H7 (cell line): ENCODE data around the gene FAM120A. TPM values are rescaled to one million over a fixed set of nuclear protein-coding genes. Genes with fewer than 3 reads are reported as not detected.

Source experiments
- DNase-seq: peaks from one replicate; pipeline ENCODE4 v3.0.0; 2012
- H3K27me3 ChIP-seq: 2 replicates; pipeline ENCODE4 v1.6.0; 2011; ENCODE audit warnings: mild to moderate bottlenecking, low read length; ENCODE audit not compliant: control insufficient read depth, insufficient read depth
- H3K36me3 ChIP-seq: replicated peaks from 2 replicates; pipeline ENCODE4 v1.5.1; 2011; ENCODE audit warnings: low read length; ENCODE audit not compliant: control insufficient read depth, insufficient read depth
- H3K4me3 ChIP-seq: 2 replicates; pipeline ENCODE4 v1.5.1; 2011; ENCODE audit warnings: low read depth, mild to moderate bottlenecking, control low read depth, low read length, moderate library complexity; ENCODE audit not compliant: insufficient read depth
- total RNA-seq: library from RNA; depleted of rRNA; stranded (reverse); fragments of >200 nt; shearing (Covaris generic); gene quantifications from 2 replicates; pipeline ENCODE4 v1.2.3, GENCODE V29; 2014

FAM120A gene
- total RNA-seq, 1 experiment from 2014 or later = 41.6 TPM

DNA sequence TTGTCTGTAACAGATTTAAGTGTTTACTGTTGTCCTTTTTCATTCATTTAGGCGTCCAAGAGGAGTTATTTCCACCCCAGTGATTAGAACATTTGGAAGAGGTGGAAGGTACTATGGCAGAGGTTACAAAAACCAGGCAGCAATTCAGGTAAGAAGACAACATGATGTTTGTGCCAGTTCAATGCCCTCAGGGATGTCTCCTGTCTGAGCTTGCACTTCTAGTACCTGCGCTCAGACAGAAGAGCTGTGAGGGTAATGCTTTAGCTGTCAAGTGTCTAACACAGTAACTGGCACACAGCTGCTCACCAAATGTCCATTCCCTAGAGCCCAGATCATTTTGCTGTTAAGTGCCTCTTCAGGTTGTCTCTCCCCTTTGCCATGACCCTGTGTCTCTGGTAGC, 110.7 kb downstream of the FAM120A start:
- DNase-seq = no peak
- Histone ChIP-seq H3K4me3 (no peak overlapping the region), H3K36me3 (peaks cover 27% of the 10 kb centered on the region), H3K27me3 (no peaks in the 10 kb centered on the region)

DNA sequence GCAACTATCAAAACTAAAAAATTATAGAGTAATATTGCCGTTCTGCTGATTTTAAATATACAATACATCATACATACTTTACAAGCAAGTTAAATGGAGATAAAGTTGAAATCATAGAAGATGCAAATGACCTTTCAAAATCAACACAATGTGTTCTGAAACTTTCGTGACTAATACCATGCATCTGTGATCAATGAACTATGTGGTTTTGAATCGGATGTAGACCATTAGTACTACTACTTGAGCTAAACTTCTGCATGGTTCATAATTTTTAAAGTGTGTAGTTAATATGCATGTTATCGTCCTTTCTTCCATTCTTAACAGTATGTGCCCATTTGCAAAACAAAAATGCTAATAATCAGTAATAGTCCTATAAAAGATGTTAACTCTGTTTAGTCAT, 113.6 kb downstream of the FAM120A start:
- no peak for DNase-seq
- Histone ChIP-seq H3K4me3 (no peak overlapping the region), H3K36me3 (peaks cover 12% of the 10 kb centered on the region), H3K27me3 (no peaks in the 10 kb centered on the region)

DNA sequence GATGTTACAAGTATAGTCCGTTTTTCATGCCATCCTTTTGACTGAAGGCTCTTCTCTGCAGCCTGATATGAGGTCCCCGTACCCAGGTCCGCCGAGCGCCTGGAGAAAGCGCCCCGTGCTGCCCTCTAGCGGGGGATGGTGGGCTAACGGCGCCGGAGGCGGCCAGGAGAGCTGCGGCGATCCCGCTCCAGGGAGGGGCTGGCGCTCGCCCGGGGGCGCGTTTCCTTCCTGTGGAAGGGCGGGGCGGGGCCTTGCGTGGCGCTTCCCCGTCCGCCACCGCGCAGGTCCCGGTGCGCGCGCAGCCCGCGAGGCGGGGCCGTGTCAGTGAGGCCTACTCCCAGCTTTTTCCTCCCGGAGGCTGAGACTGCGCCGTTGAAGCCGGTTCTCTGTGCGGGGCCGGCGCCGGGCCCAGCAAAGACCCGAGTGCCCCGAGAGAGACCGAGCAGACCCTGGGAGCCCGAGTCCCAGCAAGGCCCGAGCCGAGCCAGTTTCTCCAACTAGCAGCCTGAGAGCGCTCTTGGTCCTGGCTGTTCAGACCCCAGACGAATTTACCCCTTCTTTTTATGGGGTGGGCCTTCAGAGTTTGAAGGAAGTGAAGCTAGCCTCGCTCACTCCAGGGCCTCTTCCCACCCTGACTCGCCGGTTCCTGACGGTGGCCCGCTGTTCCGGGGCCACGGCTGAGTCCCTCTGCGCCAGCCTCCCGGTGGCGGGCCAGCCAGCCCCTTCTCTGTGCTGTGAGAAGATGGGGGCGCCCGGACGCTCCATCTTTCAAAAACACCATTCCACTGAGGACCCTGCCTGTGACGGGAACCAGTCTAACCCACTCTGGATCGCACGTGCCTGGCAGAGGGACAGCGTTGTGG, 115.2 kb downstream of the FAM120A start:
- peak; percentile 99 for DNase-seq
- peaks cover 12% of the 10 kb centered on the region for H3K36me3 ChIP-seq

DNA sequence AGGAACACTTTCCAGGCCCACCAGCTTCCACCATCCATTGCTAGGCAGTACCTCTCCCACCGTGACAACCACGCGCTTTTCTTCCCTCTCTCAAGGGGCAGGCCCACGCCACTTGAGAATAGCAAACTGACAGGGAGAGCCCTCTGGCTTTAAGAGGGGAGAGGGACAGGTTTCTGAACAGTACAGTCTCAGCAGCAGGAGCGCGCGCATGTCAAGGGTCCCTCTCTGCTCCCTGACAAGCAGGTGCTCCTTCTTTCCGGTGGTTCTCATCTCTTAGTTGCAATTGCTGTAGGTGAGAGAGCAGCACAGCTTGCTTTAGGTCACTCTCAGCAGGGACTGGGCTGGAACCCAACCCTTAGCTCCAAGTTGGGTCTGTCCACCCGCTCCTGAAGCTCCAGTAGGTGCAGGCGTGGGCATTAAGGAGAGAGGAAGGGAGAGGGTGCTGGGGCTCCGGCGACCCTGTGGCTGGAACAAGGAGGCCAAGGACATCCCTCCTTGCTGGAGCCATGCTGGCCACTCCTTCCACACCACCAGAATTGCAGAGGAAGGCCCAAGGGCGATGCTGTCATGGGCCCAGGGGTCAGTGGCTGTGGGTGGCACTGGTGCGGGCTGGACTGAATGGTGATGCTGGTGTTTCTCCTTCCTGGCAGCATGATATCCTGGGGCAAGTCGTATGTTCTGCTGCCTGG, 115.9 kb downstream of the FAM120A start:
- no peaks in the 10 kb centered on the region for H3K27me3 ChIP-seq
- peak overlapping the region; percentile 67 for H3K4me3 ChIP-seq
- H3K36me3 ChIP-seq = peaks cover 6% of the 10 kb centered on the region
- peak; percentile 58 for DNase-seq

More for the DNA sequence above, 115.2 kb downstream of the FAM120A start:
- H3K27me3 ChIP-seq = no peaks in the 10 kb centered on the region
- peak overlapping the region; percentile 67 for H3K4me3 ChIP-seq

DNA sequence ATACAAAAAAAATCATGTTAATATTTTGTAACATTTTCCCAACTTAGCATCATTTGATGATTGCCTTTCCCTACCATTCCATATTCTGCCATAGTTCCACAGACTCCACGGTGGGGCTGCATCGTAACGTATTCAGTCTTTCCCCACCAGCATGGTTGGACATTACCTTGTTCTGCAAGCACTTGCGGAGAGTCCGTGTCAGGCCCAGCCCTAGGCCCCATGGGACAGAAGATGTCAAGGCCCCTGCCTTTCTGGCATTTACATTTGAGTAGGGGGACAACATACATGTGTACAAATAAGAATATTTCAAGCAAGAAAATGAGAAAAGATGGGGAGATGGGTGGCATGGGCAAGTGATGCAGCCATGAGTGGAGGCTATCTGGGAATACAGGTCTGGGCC, 116.7 kb downstream of the FAM120A start:
- Histone ChIP-seq H3K27me3 (no peaks in the 10 kb centered on the region), H3K4me3 (no peak overlapping the region), H3K36me3 (peaks cover 4% of the 10 kb centered on the region)
- DNase-seq = no peak

DNA sequence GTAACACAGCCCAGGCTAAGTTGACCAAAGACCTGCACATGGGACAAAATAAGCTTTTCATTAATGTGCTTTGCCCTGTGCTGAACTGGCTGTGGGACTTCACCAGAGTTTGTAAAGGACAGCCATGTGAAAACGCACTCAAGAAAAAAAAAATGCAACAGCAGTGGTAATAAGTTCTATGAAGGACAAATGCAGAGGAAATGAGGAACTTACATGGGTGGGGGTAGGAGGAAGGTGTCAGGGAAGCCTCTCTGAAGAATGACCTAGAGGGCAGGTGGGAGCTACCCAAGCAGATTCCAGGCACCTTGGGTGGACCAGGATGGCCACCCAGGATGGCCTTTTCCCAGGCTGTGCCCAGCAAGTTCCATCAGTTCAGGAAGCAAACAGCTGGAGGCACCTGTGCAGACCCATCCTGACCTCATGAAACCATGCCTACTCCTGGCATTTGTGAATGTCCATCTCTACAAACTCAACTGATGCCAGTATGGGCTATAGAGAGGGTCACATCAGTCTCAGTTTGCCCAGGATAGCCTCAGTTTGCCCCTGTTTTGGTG, 118.2 kb downstream of the FAM120A start:
- Histone ChIP-seq H3K36me3 (no peaks in the 10 kb centered on the region), H3K4me3 (no peak overlapping the region), H3K27me3 (no peaks in the 10 kb centered on the region)
- DNase-seq = no peak

DNA sequence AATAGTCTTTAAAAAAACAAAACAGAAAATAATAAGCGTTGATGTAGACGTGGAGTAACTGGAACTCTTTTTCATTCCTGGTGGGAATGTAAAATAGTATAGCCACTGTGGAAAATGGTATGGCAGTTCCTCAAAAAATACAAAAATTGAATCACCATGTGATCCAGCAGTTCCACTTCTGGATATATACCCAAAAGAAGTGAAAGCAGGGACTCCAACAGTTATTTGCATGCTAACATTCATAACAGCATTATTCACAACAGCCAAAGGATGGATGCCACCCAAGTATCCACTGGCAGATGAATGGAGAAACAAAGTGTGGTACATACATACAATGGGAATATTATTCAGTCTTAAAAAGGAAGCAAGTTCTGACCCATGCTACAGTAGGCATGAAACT, 120.7 kb downstream of the FAM120A start:
- no peak overlapping the region for H3K4me3 ChIP-seq
- DNase-seq = no peak
- no peaks in the 10 kb centered on the region for H3K27me3 ChIP-seq
- no peaks in the 10 kb centered on the region for H3K36me3 ChIP-seq

DNA sequence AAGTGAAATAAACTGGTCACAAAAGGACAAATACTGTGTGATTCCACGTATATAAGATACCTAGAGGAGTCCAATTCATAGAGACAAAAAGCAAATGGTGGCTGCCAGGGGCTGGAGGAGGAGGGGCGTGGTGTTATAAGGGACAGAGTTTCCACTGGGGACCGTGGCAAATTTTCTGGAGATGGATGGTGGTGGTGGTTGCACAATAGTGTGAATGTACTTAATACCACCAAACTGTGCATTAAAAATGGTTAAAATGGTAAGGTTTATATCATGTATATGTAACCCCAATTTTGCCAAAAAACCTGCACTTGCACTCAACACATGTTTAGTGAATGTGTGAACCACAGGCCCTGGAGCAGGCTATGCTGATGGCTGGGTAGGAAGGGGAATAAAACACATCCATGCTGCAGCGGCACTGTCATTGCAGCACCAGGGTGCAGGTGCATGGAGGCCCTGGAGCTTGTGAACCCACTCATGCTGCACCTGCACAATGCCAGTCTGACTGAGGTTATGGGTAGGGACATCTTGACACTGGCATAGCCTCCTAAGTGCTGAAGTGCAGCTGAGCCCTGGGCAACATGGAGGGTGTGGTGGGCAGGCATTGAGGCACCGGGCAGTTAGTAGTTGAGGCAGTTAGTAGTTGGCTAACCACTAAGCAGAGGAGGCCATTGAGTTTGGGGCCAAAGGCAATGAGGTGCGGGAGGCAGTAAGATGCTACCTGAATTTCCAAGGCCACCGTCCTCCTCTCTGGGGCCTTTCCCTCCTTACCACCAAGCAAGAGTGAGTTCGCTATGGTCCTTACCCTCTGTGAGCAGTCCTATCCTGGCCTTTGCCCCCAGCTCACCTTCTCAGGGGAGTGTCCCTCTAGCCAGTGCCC, 121.4 kb downstream of the FAM120A start:
- no peak for DNase-seq
- peaks cover 1% of the 10 kb centered on the region; the same call in 1 of the 2 replicates for H3K27me3 ChIP-seq
- no peak overlapping the region for H3K4me3 ChIP-seq
- H3K36me3 ChIP-seq = no peaks in the 10 kb centered on the region

DNA sequence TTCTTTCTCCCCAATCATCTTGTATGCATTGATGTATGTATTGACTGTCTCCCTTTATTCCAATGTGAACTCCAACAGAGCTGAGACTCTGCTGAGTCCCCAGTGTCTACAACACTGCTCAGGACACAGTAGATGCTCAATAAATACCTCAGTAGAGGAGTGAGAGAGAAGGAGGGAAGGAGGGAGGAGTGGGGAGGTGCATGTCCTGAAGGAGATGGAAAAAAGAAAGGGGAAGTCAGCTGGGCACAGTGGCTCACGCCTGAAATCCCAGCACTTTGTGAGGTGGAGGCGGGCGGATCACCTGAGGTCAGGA, 122.0 kb downstream of the FAM120A start:
- Histone ChIP-seq H3K36me3 (no peaks in the 10 kb centered on the region), H3K27me3 (peaks cover 1% of the 10 kb centered on the region; the same call in 1 of the 2 replicates), H3K4me3 (no peak overlapping the region)
- no peak for DNase-seq

DNA sequence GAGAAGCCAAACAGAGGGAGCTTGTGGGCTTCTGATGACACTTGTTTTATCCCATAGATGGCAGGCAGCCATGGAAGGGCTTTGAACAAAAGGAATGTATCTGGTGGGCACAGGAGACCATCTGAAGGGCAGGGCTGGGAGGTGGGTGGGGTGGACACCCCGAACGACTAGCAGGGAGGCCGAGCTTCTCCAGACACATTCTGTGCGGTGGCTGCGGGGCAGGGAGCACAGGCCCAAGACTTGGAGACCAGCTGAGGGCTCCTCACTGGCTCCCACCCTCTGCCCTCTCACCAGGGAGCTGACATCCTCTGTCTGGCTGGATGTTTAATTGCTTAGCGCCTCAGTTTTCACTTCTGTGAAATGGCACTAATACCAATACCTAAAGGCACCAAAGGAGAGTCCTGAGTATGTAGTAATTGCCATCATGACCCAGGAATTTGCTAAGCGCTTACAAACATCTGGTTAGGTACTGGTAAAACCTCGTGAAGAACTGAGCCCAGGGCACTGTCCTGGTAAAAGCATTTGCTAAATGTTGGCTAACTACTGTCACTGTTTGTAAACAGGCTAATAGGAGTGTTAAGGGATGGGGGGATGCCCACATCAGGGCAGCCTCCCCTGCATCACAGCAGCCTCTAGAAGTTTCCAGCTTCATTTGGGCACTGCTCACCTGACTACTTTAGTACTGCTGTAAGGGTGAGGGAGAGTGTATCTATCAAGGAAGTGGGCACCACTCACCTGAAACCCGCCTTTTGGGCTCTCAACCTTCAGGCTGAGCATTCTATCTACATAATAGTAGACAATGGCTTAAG, 122.8 kb downstream of the FAM120A start:
- H3K27me3 ChIP-seq = peaks cover 1% of the 10 kb centered on the region; the same call in 1 of the 2 replicates
- H3K4me3 ChIP-seq = no peak overlapping the region
- H3K36me3 ChIP-seq = no peaks in the 10 kb centered on the region
- DNase-seq = no peak

DNA sequence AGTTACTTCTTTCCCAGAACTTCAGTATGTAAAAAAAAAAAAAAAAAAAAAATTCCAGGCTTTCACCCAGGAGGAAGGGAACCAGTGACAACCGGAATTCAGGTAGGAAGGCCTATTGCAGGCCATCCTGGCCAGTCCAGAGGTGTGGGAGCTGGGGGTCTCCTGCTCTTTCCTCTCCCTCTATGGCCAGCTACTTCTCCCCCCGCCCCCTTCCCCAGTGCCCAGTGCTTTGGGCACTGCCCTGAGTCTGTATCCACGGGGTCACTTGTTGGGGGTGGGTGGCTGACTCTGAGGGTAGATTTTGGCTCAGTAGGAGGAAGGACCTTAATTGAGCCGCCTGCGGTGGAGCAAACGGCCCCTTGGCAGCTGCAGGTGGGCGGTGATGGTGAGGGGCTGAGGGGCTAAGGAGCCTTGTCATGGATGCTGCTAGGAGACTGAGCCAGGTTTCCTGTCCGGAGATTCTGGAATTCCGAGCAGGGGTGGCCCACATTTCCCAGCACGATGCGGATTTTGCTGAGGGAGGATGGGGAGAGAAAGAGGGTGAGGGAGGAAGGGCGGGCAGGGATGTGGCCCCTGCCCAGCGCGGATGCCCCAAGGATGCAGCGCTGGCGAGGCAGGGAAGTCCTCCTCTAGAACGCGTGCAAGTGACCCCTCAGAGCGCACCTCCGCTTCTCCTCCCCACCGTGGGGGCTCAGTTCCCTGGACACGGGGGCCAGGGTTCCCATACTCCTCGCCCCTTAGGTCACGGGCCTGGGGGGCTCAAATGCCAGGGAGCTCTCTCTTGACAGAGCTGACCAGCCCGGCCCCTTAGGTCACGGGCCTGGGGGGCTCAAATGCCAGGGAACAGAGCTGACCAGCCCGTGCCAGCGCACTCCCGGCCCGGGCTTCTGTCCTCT, 123.7 kb downstream of the FAM120A start:
- H3K27me3 ChIP-seq = peaks cover 1% of the 10 kb centered on the region; the same call in 1 of the 2 replicates
- H3K4me3 ChIP-seq = peak overlapping the region; percentile 59
- no peaks in the 10 kb centered on the region for H3K36me3 ChIP-seq
- DNase-seq = peak; percentile 75

DNA sequence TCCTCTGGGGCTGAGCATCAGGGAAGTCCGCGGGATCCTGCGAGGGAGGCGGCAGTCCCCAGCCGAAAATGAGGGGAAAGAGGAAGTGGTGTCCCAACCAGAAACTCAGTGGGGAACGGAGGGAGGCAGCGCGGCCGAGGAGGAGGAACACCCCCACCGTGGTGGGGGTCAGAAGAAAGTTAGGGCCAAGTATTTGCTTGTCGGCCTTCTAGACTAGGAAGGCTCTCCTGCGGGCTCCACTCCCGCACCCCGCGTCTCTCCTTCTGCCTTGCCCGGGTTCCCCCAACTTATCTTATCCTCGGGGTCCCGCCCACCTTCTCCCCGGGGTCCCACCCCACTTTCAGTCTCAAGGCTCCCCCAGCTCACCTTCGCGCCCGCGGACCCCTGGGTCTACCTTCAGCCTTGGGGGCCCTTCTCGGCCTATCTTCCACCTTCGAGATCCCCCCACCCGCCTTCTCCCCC, 124.3 kb downstream of the FAM120A start:
- peaks cover 1% of the 10 kb centered on the region; the same call in 1 of the 2 replicates for H3K27me3 ChIP-seq
- peak; percentile 83 for DNase-seq
- H3K4me3 ChIP-seq = peak overlapping the region; percentile 59
- no peaks in the 10 kb centered on the region for H3K36me3 ChIP-seq
